ENCODE results near the gene OGFR.

Gene OGFR

GRCh38 chr20:62785393-62785792, 19.2 kb upstream of the OGFR start:
- no peak for DNase-seq

GRCh38 chr20:62786157-62786556, 18.5 kb upstream of the OGFR start:
- DNase-seq, result no peak

- DNase-seq, result peak; percentile 59
These were observed 17.3 kb upstream of the OGFR start for GRCh38 chr20:62787321-62787720.

GRCh38 chr20:62787866-62788265, 16.8 kb upstream of the OGFR start:
- DNase-seq, result no peak

- no peak for DNase-seq
These were observed 16.0 kb upstream of the OGFR start for GRCh38 chr20:62788607-62789006.

GRCh38 chr20:62790075-62790474, 14.6 kb upstream of the OGFR start:
- no peak for DNase-seq

- DNase-seq, result peak; percentile 72
These were observed 13.1 kb upstream of the OGFR start for GRCh38 chr20:62791301-62792181.

GRCh38 chr20:62792182-62792939, 12.3 kb upstream of the OGFR start:
- no peak for DNase-seq

GRCh38 chr20:62792940-62793756, 11.5 kb upstream of the OGFR start:
- DNase-seq, result no peak

- DNase-seq, result no peak
These were observed 11.0 kb upstream of the OGFR start for GRCh38 chr20:62793757-62794006.

GRCh38 chr20:62794007-62794724, 10.5 kb upstream of the OGFR start:
- DNase-seq, result peak; percentile 94

GRCh38 chr20:62795023-62795761, 9.4 kb upstream of the OGFR start:
- peak; percentile 63 for DNase-seq

GRCh38 chr20:62796699-62797491, 7.7 kb upstream of the OGFR start:
- no peak for DNase-seq

GRCh38 chr20:62797671-62798532, 6.7 kb upstream of the OGFR start:
- no peak for DNase-seq

- DNase-seq, result no peak
These were observed 5.6 kb upstream of the OGFR start for GRCh38 chr20:62799036-62799435.

GRCh38 chr20:62799459-62799858, 5.2 kb upstream of the OGFR start:
- no peak for DNase-seq

GRCh38 chr20:62799873-62800272, 4.8 kb upstream of the OGFR start:
- DNase-seq, result no peak

GRCh38 chr20:62800314-62801259, 4.0 kb upstream of the OGFR start:
- no peak for DNase-seq
